Prostate gland (tissue), 2 donors: ENCODE results near the gene ANKMY1.

Experiments used
- POLR2A ChIP-seq: fragments of 450-650 bp; IDR thresholded peaks from one replicate; pipeline ENCODE4 v1.6.1; 2016; ENCODE audit warnings: antibody characterized with exemption, mild to moderate bottlenecking
- TF ChIP-seq, protein P1 (sequence below), 4 experiments: fragments of 200-600 bp in 2 of 4; fragments of 450-650 bp in 2 of 4; sonication (generic) in 2 of 4; IDR thresholded peaks; 1 replicate in 3 of 4; 2 replicates in 1 of 4; pipeline ENCODE4 v1.5.1; 2016 to 2019; ENCODE audit warnings: antibody characterized with exemption in 4 of 4, mild to moderate bottlenecking in 2 of 4, moderate library complexity in 2 of 4

DNA sequence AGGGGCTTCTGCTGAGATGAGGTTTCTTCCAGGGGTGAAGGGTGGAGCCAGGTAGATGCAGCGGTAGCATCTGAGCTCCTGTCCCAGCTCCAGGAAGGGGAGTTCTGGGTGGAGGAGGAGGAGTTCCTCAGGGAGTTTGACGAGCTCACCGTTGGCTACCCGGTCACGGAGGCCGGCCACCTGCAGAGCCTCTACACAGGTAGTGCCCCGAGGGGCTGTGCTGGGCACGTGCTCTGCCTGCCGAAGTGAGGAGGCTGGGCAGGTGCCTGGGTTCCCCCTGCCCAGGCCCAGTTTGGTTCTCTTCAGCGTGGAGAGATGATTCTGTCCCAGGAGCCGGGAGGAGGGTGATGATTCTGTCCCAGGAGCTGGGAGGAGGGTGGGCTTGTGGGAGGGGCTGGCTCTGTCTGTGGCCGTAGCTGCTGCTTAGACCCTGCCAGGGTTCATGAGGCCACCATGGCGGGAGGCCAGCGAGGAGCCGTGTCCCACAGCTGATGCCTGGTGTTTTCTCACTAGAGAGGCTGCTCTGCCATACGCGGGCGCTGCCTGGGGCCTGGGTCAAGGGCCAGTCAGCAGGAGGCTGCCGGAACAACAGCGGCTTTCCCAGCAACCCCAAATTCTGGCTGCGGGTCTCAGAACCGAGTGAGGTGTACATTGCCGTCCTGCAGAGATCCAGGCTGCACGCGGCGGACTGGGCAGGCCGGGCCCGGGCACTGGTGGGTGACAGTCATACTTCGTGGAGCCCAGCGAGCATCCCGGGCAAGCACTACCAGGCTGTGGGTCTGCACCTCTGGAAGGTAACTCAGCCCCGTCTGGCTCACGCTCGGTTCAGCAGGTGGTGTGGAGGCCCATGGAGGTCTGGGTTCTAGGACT, 37.0 kb upstream of the ANKMY1 start:
- TF ChIP-seq POLR2A, result no peak
- TF ChIP-seq, protein P1, sequence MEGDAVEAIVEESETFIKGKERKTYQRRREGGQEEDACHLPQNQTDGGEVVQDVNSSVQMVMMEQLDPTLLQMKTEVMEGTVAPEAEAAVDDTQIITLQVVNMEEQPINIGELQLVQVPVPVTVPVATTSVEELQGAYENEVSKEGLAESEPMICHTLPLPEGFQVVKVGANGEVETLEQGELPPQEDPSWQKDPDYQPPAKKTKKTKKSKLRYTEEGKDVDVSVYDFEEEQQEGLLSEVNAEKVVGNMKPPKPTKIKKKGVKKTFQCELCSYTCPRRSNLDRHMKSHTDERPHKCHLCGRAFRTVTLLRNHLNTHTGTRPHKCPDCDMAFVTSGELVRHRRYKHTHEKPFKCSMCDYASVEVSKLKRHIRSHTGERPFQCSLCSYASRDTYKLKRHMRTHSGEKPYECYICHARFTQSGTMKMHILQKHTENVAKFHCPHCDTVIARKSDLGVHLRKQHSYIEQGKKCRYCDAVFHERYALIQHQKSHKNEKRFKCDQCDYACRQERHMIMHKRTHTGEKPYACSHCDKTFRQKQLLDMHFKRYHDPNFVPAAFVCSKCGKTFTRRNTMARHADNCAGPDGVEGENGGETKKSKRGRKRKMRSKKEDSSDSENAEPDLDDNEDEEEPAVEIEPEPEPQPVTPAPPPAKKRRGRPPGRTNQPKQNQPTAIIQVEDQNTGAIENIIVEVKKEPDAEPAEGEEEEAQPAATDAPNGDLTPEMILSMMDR (IDR thresholded peaks at IDR 0.05), result no peak
